H1 (cell line): Measurements from ENCODE around the gene ANGPTL8. TPM values are rescaled to one million over a fixed set of nuclear protein-coding genes. Genes with fewer than 3 reads are reported as not detected.

Experiments used
- CTCF ChIA-PET: fragments of 300-600 bp; sonication (Branson Sonifier 250); formaldehyde crosslinking; loops from one replicate; lab custom pipeline; 2021; ENCODE audit not compliant: partially characterized antibody; lab: Charles Lee
- POLR2A ChIA-PET: fragments of 300-600 bp; sonication (Branson Sonifier 250); formaldehyde crosslinking; loops from one replicate; lab custom pipeline; 2021; ENCODE audit warnings: inconsistent platforms; ENCODE audit not compliant: partially characterized antibody; lab: Charles Lee
- DNase-seq, 2 experiments: peaks; one replicate each; pipeline versions ENCODE4 v3.0.0 to v3.0.0-alpha.2; 2010 to 2022; ENCODE audit warnings: low spot score in 2 of 2, low read depth in 1 of 2, mixed read lengths in 1 of 2
- FAIRE-seq: peaks from 2 replicates; lab custom pipeline; 2011; peaks lifted over from hg19 to GRCh38; lab: Jason Lieb, UNC
- H2AFZ ChIP-seq: 2 replicates; pipeline ENCODE4 v1.8.1; 2012; ENCODE audit warnings: low read length, inconsistent platforms
- H2AK5ac ChIP-seq: 2 replicates; pipeline ENCODE4 v1.6.1; 2013; ENCODE audit warnings: low read depth, low read length
- H2BK120ac ChIP-seq: replicated peaks from 2 replicates; pipeline ENCODE3; 2013; ENCODE audit warnings: low read depth, low read length, inconsistent platforms
- H2BK12ac ChIP-seq: 2 replicates; pipeline ENCODE4 v1.6.1; 2013; ENCODE audit warnings: low read depth, low read length
- H2BK15ac ChIP-seq: 2 replicates; pipeline ENCODE4 v1.6.1; 2013; ENCODE audit warnings: low read length
- H2BK20ac ChIP-seq: 2 replicates; pipeline ENCODE4 v1.6.1; 2013; ENCODE audit warnings: low read length
- H2BK5ac ChIP-seq: 2 replicates; pipeline ENCODE4 v1.6.1; 2013; ENCODE audit warnings: low read depth, low read length
- H3K14ac ChIP-seq: 2 replicates; pipeline ENCODE4 v1.6.1; 2013; ENCODE audit warnings: inconsistent platforms; ENCODE audit not compliant: insufficient read length
- H3K18ac ChIP-seq: 2 replicates; pipeline ENCODE4 v1.6.1; 2013; ENCODE audit warnings: low read length; ENCODE audit errors: extremely low read depth
- H3K23ac ChIP-seq: 2 replicates; pipeline ENCODE4 v1.6.1; 2013; ENCODE audit warnings: inconsistent platforms; ENCODE audit not compliant: insufficient read length
- H3K23me2 ChIP-seq: 2 replicates; pipeline ENCODE4 v1.6.1; 2013; ENCODE audit warnings: low read depth, low read length
- H3K27ac ChIP-seq: 2 replicates; pipeline ENCODE4 v1.6.1; 2011; ENCODE audit warnings: low read depth, low read length, inconsistent platforms
- H3K27me3 ChIP-seq, 4 experiments: replicated peaks in 1 of 4; 1 replicate in 1 of 4; 2 replicates in 3 of 4; pipeline versions ENCODE4 v1.6.1 to v1.8.1; 2011 to 2013; ENCODE audit warnings: low read length in 3 of 4, mild to moderate bottlenecking in 3 of 4, inconsistent platforms in 2 of 4, mixed read lengths in 2 of 4, moderate library complexity in 1 of 4; ENCODE audit not compliant: control insufficient read depth in 3 of 4, insufficient read depth in 3 of 4; ENCODE audit errors: extremely low read depth in 1 of 4
- H3K36me3 ChIP-seq, 4 experiments: 2 replicates each; pipeline versions ENCODE4 v1.6.1 to v1.8.1; 2011 to 2013; ENCODE audit warnings: mild to moderate bottlenecking in 4 of 4, low read length in 3 of 4, moderate library complexity in 2 of 4, control low read depth in 1 of 4, inconsistent platforms in 1 of 4; ENCODE audit not compliant: insufficient read depth in 4 of 4, control insufficient read depth in 2 of 4
- H3K4ac ChIP-seq: replicated peaks from 2 replicates; pipeline ENCODE3; 2013; ENCODE audit warnings: low read length, low read depth, mixed read lengths, inconsistent platforms; ENCODE audit not compliant: insufficient read length
- H3K4me1 ChIP-seq, 4 experiments: replicated peaks in 1 of 4; 1 replicate in 1 of 4; 2 replicates in 3 of 4; pipeline versions ENCODE4 v1.6.1 to v1.8.1; 2011 to 2013; ENCODE audit warnings: low read length in 3 of 4, inconsistent platforms in 2 of 4, mixed read lengths in 1 of 4; ENCODE audit not compliant: insufficient read depth in 4 of 4, control insufficient read depth in 3 of 4
- H3K4me2 ChIP-seq, 2 experiments: 2 replicates each; pipeline versions ENCODE4 v1.6.1 to v1.8.1; 2011 to 2013; ENCODE audit warnings: low read depth in 2 of 2, low read length in 2 of 2, control low read depth in 1 of 2, inconsistent platforms in 1 of 2, mild to moderate bottlenecking in 1 of 2; ENCODE audit not compliant: insufficient read depth in 1 of 2
- H3K4me3 ChIP-seq, 4 experiments: fragments of 200-600, 300-600 bp in 1 of 4; sonication (generic), shearing (Covaris generic), sonication (Bioruptor Twin) in 1 of 4; 2 replicates each; pipeline versions ENCODE4 v1.5.1 to v1.8.1; 2011 to 2016; ENCODE audit warnings: low read length in 4 of 4, low read depth in 3 of 4, control low read depth in 2 of 4, inconsistent platforms in 2 of 4, mild to moderate bottlenecking in 2 of 4, mixed read lengths in 1 of 4, moderate library complexity in 1 of 4; ENCODE audit not compliant: insufficient read depth in 2 of 4; ENCODE audit errors: extremely low read depth in 1 of 4
- H3K56ac ChIP-seq: replicated peaks from 2 replicates; pipeline ENCODE3; 2013; ENCODE audit warnings: low read depth, mild to moderate bottlenecking, mixed read lengths, low read length, inconsistent platforms; ENCODE audit not compliant: insufficient read length
- H3K79me1 ChIP-seq: 2 replicates; pipeline ENCODE4 v1.6.1; 2013; ENCODE audit warnings: low read depth, low read length, control low read depth
- H3K79me2 ChIP-seq, 2 experiments: 2 replicates each; pipeline versions ENCODE4 v1.6.1 to v1.8.1; 2012 to 2013; ENCODE audit warnings: low read length in 2 of 2, mild to moderate bottlenecking in 2 of 2, inconsistent platforms in 1 of 2; ENCODE audit not compliant: insufficient read depth in 2 of 2, control insufficient read depth in 1 of 2
- H3K9ac ChIP-seq, 4 experiments: replicated peaks in 1 of 4; 1 replicate in 1 of 4; 2 replicates in 3 of 4; pipeline versions ENCODE4 v1.6.1 to v1.8.1; 2011 to 2013; ENCODE audit warnings: low read depth in 3 of 4, low read length in 3 of 4, control low read depth in 2 of 4, mild to moderate bottlenecking in 2 of 4, moderate library complexity in 2 of 4, inconsistent platforms in 1 of 4; ENCODE audit errors: extremely low read depth in 1 of 4
- H3K9me3 ChIP-seq, 2 experiments: 2 replicates each; pipeline versions ENCODE4 v1.6.1 to v1.8.1; 2012 to 2013; ENCODE audit warnings: mild to moderate bottlenecking in 2 of 2, moderate library complexity in 2 of 2, control low read depth in 1 of 2, inconsistent platforms in 1 of 2, low read depth in 1 of 2, low read length in 1 of 2, mixed read lengths in 1 of 2; ENCODE audit not compliant: insufficient read depth in 2 of 2
- H4K20me1 ChIP-seq, 2 experiments: replicated peaks in 1 of 2; 2 replicates each; pipeline versions ENCODE3 to v1.8.1; 2011 to 2013; ENCODE audit warnings: inconsistent platforms in 2 of 2, low read length in 2 of 2, mild to moderate bottlenecking in 1 of 2; ENCODE audit not compliant: insufficient read depth in 2 of 2, control insufficient read depth in 1 of 2
- H4K5ac ChIP-seq: 2 replicates; pipeline ENCODE4 v1.6.1; 2013; ENCODE audit warnings: low read length, low read depth, mixed read lengths, inconsistent platforms; ENCODE audit not compliant: insufficient read length
- H4K8ac ChIP-seq: 2 replicates; pipeline ENCODE4 v1.8.0; 2013; ENCODE audit warnings: mild to moderate bottlenecking, moderate library complexity, low read length, inconsistent platforms; ENCODE audit not compliant: insufficient read depth; ENCODE audit errors: extremely low read depth
- H4K91ac ChIP-seq: replicated peaks from 2 replicates; pipeline ENCODE3; 2013; ENCODE audit warnings: low read length, mixed read lengths, inconsistent platforms; ENCODE audit not compliant: insufficient read length
- BCL11A ChIP-seq, 2 experiments: IDR thresholded peaks; one replicate each; pipeline ENCODE4 v1.6.1; 2011; ENCODE audit warnings: low read depth in 2 of 2, low read length in 2 of 2, mild to moderate bottlenecking in 2 of 2
- CBX8 ChIP-seq: fragments of 300-800, 300-1000 bp; sonication (generic); IDR thresholded peaks from 2 replicates; pipeline ENCODE4 v1.7.1; 2016; ENCODE audit warnings: low read depth, low read length, borderline replicate concordance
- CHD2 ChIP-seq: IDR thresholded peaks from 2 replicates; pipeline ENCODE4 v1.6.1; 2012; ENCODE audit warnings: low read length, improper control_type of control experiment
- CREB1 ChIP-seq: IDR thresholded peaks from 2 replicates; pipeline ENCODE4 v1.6.1; 2012; ENCODE audit warnings: inconsistent platforms
- EP300 ChIP-seq, 2 experiments: IDR thresholded peaks; 1 replicate in 1 of 2; 2 replicates in 1 of 2; pipeline ENCODE4 v1.6.1; 2011 to 2012; ENCODE audit warnings: low read depth in 2 of 2, low read length in 2 of 2, mild to moderate bottlenecking in 2 of 2, borderline replicate concordance in 1 of 2, inconsistent platforms in 1 of 2, moderate library complexity in 1 of 2
- JUND ChIP-seq: IDR thresholded peaks from 2 replicates; pipeline ENCODE4 v1.6.1; 2011; ENCODE audit warnings: mild to moderate bottlenecking, improper control_type of control experiment, low read length
- MAFK ChIP-seq: IDR thresholded peaks from 2 replicates; pipeline ENCODE4 v1.6.1; 2012; ENCODE audit warnings: low read depth, mild to moderate bottlenecking, improper control_type of control experiment, low read length
- MAX ChIP-seq: IDR thresholded peaks from 2 replicates; pipeline ENCODE4 v1.6.1; 2012; ENCODE audit warnings: inconsistent platforms
- NANOG ChIP-seq: IDR thresholded peaks from 2 replicates; pipeline ENCODE4 v1.6.1; 2011; ENCODE audit warnings: low read length, low read depth, mild to moderate bottlenecking, inconsistent platforms; ENCODE audit not compliant: insufficient read depth, poor library complexity, severe bottlenecking
- RBBP5 ChIP-seq: IDR thresholded peaks from 2 replicates; pipeline ENCODE4 v1.7.1; 2012; ENCODE audit warnings: low read depth, mild to moderate bottlenecking, inconsistent platforms, low read length, moderate library complexity, borderline replicate concordance
- RXRA ChIP-seq: IDR thresholded peaks from 2 replicates; pipeline ENCODE4 v1.6.1; 2011; ENCODE audit warnings: low read depth, mild to moderate bottlenecking, low read length, moderate library complexity; ENCODE audit not compliant: insufficient read depth
- TBP ChIP-seq: IDR thresholded peaks from 2 replicates; pipeline ENCODE4 v1.6.1; 2011; ENCODE audit warnings: low read depth, low read length, improper control_type of control experiment
- WGBS, 2 experiments: shearing (Covaris generic) in 1 of 2; methylation state at CpG; one replicate each; pipeline versions ENCODE4 v1.1.6 to v1.1.7; 2013 to 2015; ENCODE audit warnings: low lambda C conversion rate in 2 of 2, mixed read lengths in 2 of 2, inconsistent platforms in 1 of 2, low coverage in 1 of 2, missing lambda C conversion rate in 1 of 2; ENCODE audit not compliant: insufficient replicate concordance in 2 of 2, insufficient coverage in 1 of 2, insufficient read length in 1 of 2; ENCODE audit errors: extremely low coverage in 1 of 2, missing lambda C conversion rate in 1 of 2; 5-methylcytosine and 5-hydroxymethylcytosine counted together
- polyA plus RNA-seq, 7 experiments: library from polyadenylated mRNA; depleted of rRNA in 3 of 7; stranded (reverse) in 5 of 7; unstranded in 2 of 7; fragments of >200 nt in 5 of 7; fragments of 200-250 nt in 2 of 7; gene quantifications; 1 replicate in 5 of 7; 2 replicates in 1 of 7; 4 replicates in 1 of 7; pipeline versions ENCODE4 v1.2.1 to v1.2.3, GENCODE V29; 2011 to 2013; ENCODE audit warnings: missing spikeins in 2 of 7, mixed read lengths in 2 of 7
- total RNA-seq: library from RNA; stranded (reverse); fragmentation: NEBNext Ultra II Directional; extraction: Animal tissue kit (Norgen Biotek cat#: 25700); gene quantifications from 2 replicates; pipeline ENCODE4 v1.2.1, GENCODE V29; 2021
- TF ChIP-seq, protein P1 (sequence below): IDR thresholded peaks from 2 replicates; pipeline ENCODE4 v1.6.1; 2011; ENCODE audit warnings: low read depth, mild to moderate bottlenecking, low read length; ENCODE audit not compliant: insufficient read depth

The ANGPTL8 gene
- total and polyA plus RNA-seq, 2 of the 8 experiments (the other 6 are each of a cell fraction or from before 2014, with no cell fraction given) = not detected

GRCh38 chr19:11191934-11192333, 47.5 kb upstream of the ANGPTL8 start:
- WGBS, 2 experiments = 98% methylated on average over 5 of the region's 5 CpGs; no CpG with 5 or more reads in 1 of the 2 experiments
- FAIRE-seq = no peak
- CTCF ChIA-PET = interaction anchor here (0.7 to 1.4 kb wide), 5 partner anchors 9 to 263 kb away, joined by 3 to 4 read pairs (median 3); no protein-coding TSS in a partner anchor
- no peak for TF ChIP-seq MAX
- TF ChIP-seq NANOG = no peak
- no peak for TF ChIP-seq EP300 (IDR thresholded peaks at IDR 0.05; ENCODE audit: borderline replicate concordance in 1 of 2, low read depth in 2 of 2, low read length in 2 of 2)
- no peak for TF ChIP-seq MAFK
- TF ChIP-seq RBBP5 = no peak
- no peak for TF ChIP-seq CBX8
- TF ChIP-seq TBP = no peak
- TF ChIP-seq CHD2 = no peak
- TF ChIP-seq, protein P1, sequence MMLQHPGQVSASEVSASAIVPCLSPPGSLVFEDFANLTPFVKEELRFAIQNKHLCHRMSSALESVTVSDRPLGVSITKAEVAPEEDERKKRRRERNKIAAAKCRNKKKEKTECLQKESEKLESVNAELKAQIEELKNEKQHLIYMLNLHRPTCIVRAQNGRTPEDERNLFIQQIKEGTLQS = no peak
- TF ChIP-seq RXRA = no peak
- TF ChIP-seq CREB1 = no peak
- no peak for TF ChIP-seq JUND
- no peak for TF ChIP-seq BCL11A (IDR thresholded peaks at IDR 0.05; ENCODE audit: low read depth in 2 of 2, low read length in 2 of 2)

More at GRCh38 chr19:11191934-11192333, 47.5 kb upstream of the ANGPTL8 start:
- no peak overlapping the region for H4K8ac ChIP-seq
- H3K27ac ChIP-seq = no peak overlapping the region
- no peak overlapping the region for H2BK5ac ChIP-seq
- no peak overlapping the region for H3K23ac ChIP-seq
- H3K79me1 ChIP-seq = no peaks in the 10 kb centered on the region; the same call in 1 of the 2 replicates
- no peak overlapping the region for H3K14ac ChIP-seq
- no peak overlapping the region for H2BK120ac ChIP-seq
- no peak overlapping the region for H3K56ac ChIP-seq
- H3K4me2 ChIP-seq = no peak overlapping the region
- POLR2A ChIA-PET = interaction anchor here (0.6 to 2.3 kb wide), 4 partner anchors 8 to 56 kb away, joined by 3 to 7 read pairs (median 3); no protein-coding TSS in a partner anchor
- no peak overlapping the region for H3K4me3 ChIP-seq
- H4K91ac ChIP-seq = no peak overlapping the region
- no peak overlapping the region for H2AFZ ChIP-seq
- peaks cover 2 to 27% (median 10%) of the 10 kb centered on the region in 4 experiments; a peak in 6 of 8 replicates for H3K36me3 ChIP-seq
- no peak overlapping the region for H4K5ac ChIP-seq
- no peaks in the 10 kb centered on the region for H3K9me3 ChIP-seq
- H3K79me2 ChIP-seq = no peaks in the 10 kb centered on the region
- no peak overlapping the region for H2BK15ac ChIP-seq
- peaks cover 0 to 3% (median 2%) of the 10 kb centered on the region in 4 experiments; a peak in 4 of 7 replicates for H3K4me1 ChIP-seq
- no peak overlapping the region for H3K9ac ChIP-seq
- DNase-seq = no peak
- no peaks in the 10 kb centered on the region for H4K20me1 ChIP-seq
- H2BK12ac ChIP-seq = no peak overlapping the region
- no peak overlapping the region for H2AK5ac ChIP-seq
- H3K23me2 ChIP-seq = peaks cover under 1% of the 10 kb centered on the region; the same call in 1 of the 2 replicates
- no peak overlapping the region for H3K4ac ChIP-seq
- no peak overlapping the region for H3K18ac ChIP-seq
- H3K27me3 ChIP-seq = no peaks in the 10 kb centered on the region
- no peak overlapping the region for H2BK20ac ChIP-seq
